Nephron (organoid): ENCODE data around the gene DRC7.

Source experiments
- H3K27ac Mint-ChIP-seq, 3 experiments: 2 replicates each; pipeline ENCODE4 v1.8.0; 2020; ENCODE audit warnings: mixed read lengths in 3 of 3, mild to moderate bottlenecking in 2 of 3, moderate library complexity in 1 of 3
- H3K27me3 Mint-ChIP-seq: 2 replicates; pipeline ENCODE4 v1.8.0; 2021; ENCODE audit warnings: low read depth, mild to moderate bottlenecking, moderate library complexity, mixed read lengths
- H3K36me3 Mint-ChIP-seq: 2 replicates; pipeline ENCODE4 v1.8.0; 2020; ENCODE audit warnings: low read depth, mixed read lengths
- H3K4me1 Mint-ChIP-seq: 2 replicates; pipeline ENCODE4 v1.8.0; 2020; ENCODE audit warnings: mixed read lengths
- H3K4me3 Mint-ChIP-seq, 3 experiments: 2 replicates each; pipeline ENCODE4 v1.8.0; 2020; ENCODE audit warnings: mild to moderate bottlenecking in 3 of 3, mixed read lengths in 3 of 3, moderate library complexity in 2 of 3
- H3K9me3 Mint-ChIP-seq: 2 replicates; pipeline ENCODE4 v1.8.0; 2020; ENCODE audit warnings: mixed read lengths
- TF ChIP-seq, protein P1 (sequence below), 3 experiments: fragments of 200-600 bp; sonication (generic); IDR thresholded peaks; one replicate each; pipeline ENCODE4 v1.5.0; 2021; ENCODE audit warnings: antibody characterized with exemption in 3 of 3; ENCODE audit not compliant: unreplicated experiment in 3 of 3

DRC7 gene

DNA sequence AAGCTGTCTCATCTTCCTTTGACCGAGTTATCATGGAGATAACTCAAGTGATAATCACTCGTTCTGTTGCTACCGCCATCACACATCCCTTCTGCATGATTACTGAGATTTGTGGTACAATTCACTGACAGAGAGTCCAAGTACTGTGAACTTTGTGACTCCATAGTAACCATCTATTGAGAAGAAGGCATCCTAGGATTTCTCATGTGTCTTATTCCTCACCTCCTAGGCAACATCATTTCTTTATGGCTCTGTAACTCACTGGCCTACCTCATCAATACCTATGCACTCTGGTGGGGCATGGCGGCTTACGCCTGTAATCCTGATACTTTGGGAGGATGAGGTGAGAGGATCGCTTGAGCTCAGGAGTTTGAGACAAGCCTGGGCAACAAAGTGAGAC is 19.4 kb downstream of the DRC7 start:
- TF ChIP-seq, protein P1, sequence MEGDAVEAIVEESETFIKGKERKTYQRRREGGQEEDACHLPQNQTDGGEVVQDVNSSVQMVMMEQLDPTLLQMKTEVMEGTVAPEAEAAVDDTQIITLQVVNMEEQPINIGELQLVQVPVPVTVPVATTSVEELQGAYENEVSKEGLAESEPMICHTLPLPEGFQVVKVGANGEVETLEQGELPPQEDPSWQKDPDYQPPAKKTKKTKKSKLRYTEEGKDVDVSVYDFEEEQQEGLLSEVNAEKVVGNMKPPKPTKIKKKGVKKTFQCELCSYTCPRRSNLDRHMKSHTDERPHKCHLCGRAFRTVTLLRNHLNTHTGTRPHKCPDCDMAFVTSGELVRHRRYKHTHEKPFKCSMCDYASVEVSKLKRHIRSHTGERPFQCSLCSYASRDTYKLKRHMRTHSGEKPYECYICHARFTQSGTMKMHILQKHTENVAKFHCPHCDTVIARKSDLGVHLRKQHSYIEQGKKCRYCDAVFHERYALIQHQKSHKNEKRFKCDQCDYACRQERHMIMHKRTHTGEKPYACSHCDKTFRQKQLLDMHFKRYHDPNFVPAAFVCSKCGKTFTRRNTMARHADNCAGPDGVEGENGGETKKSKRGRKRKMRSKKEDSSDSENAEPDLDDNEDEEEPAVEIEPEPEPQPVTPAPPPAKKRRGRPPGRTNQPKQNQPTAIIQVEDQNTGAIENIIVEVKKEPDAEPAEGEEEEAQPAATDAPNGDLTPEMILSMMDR (IDR thresholded peaks at IDR 0.05; ENCODE audit: unreplicated experiment in 3 of 3), result no peak
- H3K4me3 Mint-ChIP-seq, result no peak overlapping the region
- no peaks in the 10 kb centered on the region for H3K9me3 Mint-ChIP-seq
- no peaks in the 10 kb centered on the region for H3K36me3 Mint-ChIP-seq
- H3K4me1 Mint-ChIP-seq, result no peaks in the 10 kb centered on the region
- peaks cover 9% of the 10 kb centered on the region for H3K27me3 Mint-ChIP-seq
- no peak overlapping the region for H3K27ac Mint-ChIP-seq

DNA sequence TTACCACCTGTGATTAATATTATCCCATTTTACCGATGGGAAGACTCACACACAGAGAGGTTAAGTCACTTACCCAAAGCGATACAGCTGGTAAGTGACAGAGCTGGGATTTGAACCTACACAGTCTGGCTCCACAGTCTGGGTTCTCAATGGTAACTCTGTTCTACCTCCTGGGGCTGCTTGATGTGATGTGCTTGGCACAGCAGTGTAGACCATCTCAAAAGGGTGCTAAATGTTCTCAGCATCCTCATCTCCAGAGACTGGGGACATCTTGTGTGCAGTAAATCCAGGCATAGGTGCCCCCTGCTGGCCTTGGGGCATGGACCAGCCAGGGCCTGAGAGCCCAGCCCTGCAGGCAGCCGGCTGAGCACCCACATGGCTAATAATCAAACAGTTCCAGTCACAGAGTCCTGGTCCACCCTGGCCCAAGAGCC is 25.6 kb downstream of the DRC7 start:
- H3K9me3 Mint-ChIP-seq, result no peaks in the 10 kb centered on the region
- no peak overlapping the region for H3K27ac Mint-ChIP-seq
- TF ChIP-seq, protein P1 (IDR thresholded peaks at IDR 0.05; ENCODE audit: unreplicated experiment in 3 of 3), result peak; percentile 38 to 51 (median 40)
- H3K36me3 Mint-ChIP-seq, result no peaks in the 10 kb centered on the region
- H3K4me3 Mint-ChIP-seq, result no peak overlapping the region
- H3K27me3 Mint-ChIP-seq, result peaks cover 5% of the 10 kb centered on the region
- no peaks in the 10 kb centered on the region for H3K4me1 Mint-ChIP-seq

DNA sequence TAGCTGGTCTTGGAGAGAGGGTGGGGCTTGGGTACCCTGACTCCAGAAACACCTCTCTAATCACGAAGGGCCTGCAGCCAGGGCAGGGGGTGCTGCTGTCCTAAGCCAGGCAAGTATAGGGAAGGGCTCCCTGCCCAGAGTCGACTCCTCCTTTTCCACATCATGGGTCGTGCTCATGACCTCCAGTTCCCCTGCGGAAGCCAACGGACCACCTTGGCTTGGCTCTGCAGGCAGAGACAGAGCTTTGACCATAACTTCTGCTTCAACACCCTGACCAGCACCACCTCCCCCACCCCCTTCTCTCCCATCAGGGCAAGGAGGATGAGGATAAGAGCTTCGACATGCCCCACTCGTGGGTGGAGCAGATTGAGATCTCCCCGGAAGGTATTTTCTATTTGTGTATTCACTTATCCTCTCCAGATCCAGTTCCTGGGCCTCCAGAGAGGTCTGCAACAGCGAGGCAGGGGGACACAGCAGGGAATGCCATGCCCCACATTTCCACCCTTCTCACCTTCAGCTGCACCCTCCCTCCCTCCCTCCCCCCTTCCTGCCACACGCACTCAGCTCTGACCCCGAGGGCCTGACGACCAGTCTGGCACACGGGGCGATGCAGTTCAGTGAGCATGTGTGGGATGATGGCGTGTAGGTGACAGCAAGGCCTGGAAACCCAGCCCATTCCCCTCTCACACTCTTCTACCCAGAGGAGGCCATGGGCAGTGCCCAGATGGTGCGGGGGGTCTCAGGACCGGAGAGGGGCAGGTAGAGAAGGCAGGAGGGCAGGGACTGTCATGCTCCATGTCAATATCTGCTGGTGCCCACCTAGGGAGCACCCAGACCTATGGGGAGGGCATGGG is 27.0 kb downstream of the DRC7 start:
- Mint-ChIP-seq H3K27me3 (peaks cover 3% of the 10 kb centered on the region), H3K27ac (peak overlapping the region in 1 of 3 experiments; percentile 59)

GRCh38 chr16:57722210-57722499 is 27.5 kb downstream of the DRC7 start:
- no peaks in the 10 kb centered on the region for H3K27me3 Mint-ChIP-seq
- no peaks in the 10 kb centered on the region for H3K36me3 Mint-ChIP-seq
- no peak overlapping the region for H3K4me3 Mint-ChIP-seq
- H3K9me3 Mint-ChIP-seq, result no peaks in the 10 kb centered on the region
- H3K4me1 Mint-ChIP-seq, result no peaks in the 10 kb centered on the region
- no peak overlapping the region for H3K27ac Mint-ChIP-seq
- TF ChIP-seq, protein P1 (IDR thresholded peaks at IDR 0.05; ENCODE audit: unreplicated experiment in 3 of 3), result no peak

More for the DNA sequence above, 27.0 kb downstream of the DRC7 start:
- Mint-ChIP-seq H3K4me1 (no peaks in the 10 kb centered on the region), H3K4me3 (no peak overlapping the region), H3K9me3 (no peaks in the 10 kb centered on the region), H3K36me3 (no peaks in the 10 kb centered on the region)
- TF ChIP-seq, protein P1 (IDR thresholded peaks at IDR 0.05; ENCODE audit: unreplicated experiment in 3 of 3), result no peak

- Mint-ChIP-seq H3K27me3 (peaks cover 1% of the 10 kb centered on the region), H3K9me3 (no peaks in the 10 kb centered on the region), H3K27ac (no peak overlapping the region), H3K4me1 (no peaks in the 10 kb centered on the region), H3K36me3 (no peaks in the 10 kb centered on the region), H3K4me3 (no peak overlapping the region)
- TF ChIP-seq, protein P1 (IDR thresholded peaks at IDR 0.05; ENCODE audit: unreplicated experiment in 3 of 3), result no peak
Observed at GRCh38 chr16:57722651-57723050, 28.0 kb downstream of the DRC7 start.

- Mint-ChIP-seq H3K27me3 (peaks cover 3% of the 10 kb centered on the region), H3K4me1 (no peaks in the 10 kb centered on the region), H3K4me3 (no peak overlapping the region), H3K27ac (no peak overlapping the region), H3K9me3 (no peaks in the 10 kb centered on the region), H3K36me3 (no peaks in the 10 kb centered on the region)
- TF ChIP-seq, protein P1 (IDR thresholded peaks at IDR 0.05; ENCODE audit: unreplicated experiment in 3 of 3), result peak in 1 of 3 experiments; percentile 22
Observed at GRCh38 chr16:57723170-57723569, 28.6 kb downstream of the DRC7 start.
